SU-DHL-6 (cell line): Measurements from ENCODE around the gene BAIAP3.

Source experiments
- H2AFZ ChIP-seq: fragments of 200-600 bp; sonication (generic); 2 replicates; pipeline ENCODE4 v1.6.1; 2014; ENCODE audit warnings: low read depth, mild to moderate bottlenecking, moderate library complexity, mixed read lengths, antibody characterized with exemption, low read length; ENCODE audit not compliant: severe bottlenecking
- H3F3A ChIP-seq: fragments of 200-600 bp; shearing (Covaris generic); 2 replicates; pipeline ENCODE4 v1.6.0; 2016; ENCODE audit warnings: antibody characterized with exemption, mild to moderate bottlenecking; ENCODE audit not compliant: insufficient read depth
- H3K27ac ChIP-seq: fragments of 200-600 bp; sonication (generic); 2 replicates; pipeline ENCODE4 v1.5.1; 2016; ENCODE audit warnings: low read depth, mild to moderate bottlenecking, low read length, moderate library complexity, mixed read lengths
- H3K27me3 ChIP-seq: fragments of 200-600 bp; sonication (generic), shearing (Covaris generic); 2 replicates; pipeline ENCODE4 v1.6.0; 2014; ENCODE audit warnings: mild to moderate bottlenecking, low read length
- H3K36me3 ChIP-seq: fragments of 200-600 bp; sonication (generic); 2 replicates; pipeline ENCODE4 v1.6.1; 2014; ENCODE audit warnings: mild to moderate bottlenecking, low read length, mixed read lengths
- H3K4me2 ChIP-seq: fragments of 300-600, 200-600 bp; shearing (Covaris generic), sonication (generic); 2 replicates; pipeline ENCODE4 v1.6.0; 2014; ENCODE audit warnings: low read length, low read depth, mild to moderate bottlenecking; ENCODE audit not compliant: poor library complexity, severe bottlenecking
- H3K4me3 ChIP-seq: fragments of 200-600 bp; sonication (generic); 2 replicates; pipeline ENCODE4 v1.5.1; 2014; ENCODE audit warnings: antibody characterized with exemption, low read length, mild to moderate bottlenecking, mixed read lengths; ENCODE audit not compliant: insufficient read depth, poor library complexity, severe bottlenecking
- H3K79me2 ChIP-seq: fragments of 200-600 bp; sonication (generic); 2 replicates; pipeline ENCODE4 v1.6.1; 2014; ENCODE audit warnings: mild to moderate bottlenecking, low read length, moderate library complexity; ENCODE audit not compliant: insufficient read depth
- H3K9ac ChIP-seq: fragments of 200-600 bp; sonication (generic); 2 replicates; pipeline ENCODE4 v1.7.0; 2014; ENCODE audit warnings: mild to moderate bottlenecking, low read length
- H3K9me2 ChIP-seq: fragments of 200-600 bp; sonication (generic); replicated peaks from 2 replicates; pipeline ENCODE4 v1.6.1; 2014; ENCODE audit warnings: low read length; ENCODE audit not compliant: insufficient read depth
- H3K9me3 ChIP-seq: fragments of 200-600 bp; sonication (generic); 2 replicates; pipeline ENCODE4 v1.6.1; 2014; ENCODE audit warnings: low read length, mixed read lengths; ENCODE audit not compliant: insufficient read depth
- H4K20me1 ChIP-seq: fragments of 200-600 bp; sonication (generic); 2 replicates; pipeline ENCODE4 v1.6.1; 2014; ENCODE audit warnings: low read depth, mild to moderate bottlenecking, antibody characterized with exemption, low read length, moderate library complexity, mixed read lengths
- EZH2phosphoT487 ChIP-seq: fragments of 200-600 bp; sonication (generic), shearing (Covaris generic); conservative IDR thresholded peaks from 2 replicates; pipeline ENCODE4 v1.6.1; 2018; ENCODE audit warnings: mild to moderate bottlenecking, antibody characterized with exemption, low read length, moderate library complexity, mixed read lengths
- TF ChIP-seq, protein P1 (sequence below): fragments of 200-600 bp; sonication (generic); IDR thresholded peaks from one replicate; pipeline ENCODE4 v1.5.1; 2017; ENCODE audit warnings: antibody characterized with exemption, mild to moderate bottlenecking, low read length, moderate library complexity; ENCODE audit not compliant: insufficient read depth, poor library complexity, severe bottlenecking

Gene BAIAP3

GRCh38 chr16:1345651-1346421 lies 12.4 kb downstream of the BAIAP3 start:
- 0 out of 2 replicates have a peak, but pooled peaks cover 1% of the 10 kb centered on the region for H3K79me2 ChIP-seq
- H3K9me3 ChIP-seq, result no peaks in the 10 kb centered on the region
- no peak overlapping the region for H2AFZ ChIP-seq
- H3K9ac ChIP-seq, result no peak overlapping the region
- H3K36me3 ChIP-seq, result no peaks in the 10 kb centered on the region
- no peaks in the 10 kb centered on the region for H3F3A ChIP-seq
- H3K4me2 ChIP-seq, result no peak overlapping the region
- H3K27ac ChIP-seq, result no peak overlapping the region
- TF ChIP-seq, protein P1, sequence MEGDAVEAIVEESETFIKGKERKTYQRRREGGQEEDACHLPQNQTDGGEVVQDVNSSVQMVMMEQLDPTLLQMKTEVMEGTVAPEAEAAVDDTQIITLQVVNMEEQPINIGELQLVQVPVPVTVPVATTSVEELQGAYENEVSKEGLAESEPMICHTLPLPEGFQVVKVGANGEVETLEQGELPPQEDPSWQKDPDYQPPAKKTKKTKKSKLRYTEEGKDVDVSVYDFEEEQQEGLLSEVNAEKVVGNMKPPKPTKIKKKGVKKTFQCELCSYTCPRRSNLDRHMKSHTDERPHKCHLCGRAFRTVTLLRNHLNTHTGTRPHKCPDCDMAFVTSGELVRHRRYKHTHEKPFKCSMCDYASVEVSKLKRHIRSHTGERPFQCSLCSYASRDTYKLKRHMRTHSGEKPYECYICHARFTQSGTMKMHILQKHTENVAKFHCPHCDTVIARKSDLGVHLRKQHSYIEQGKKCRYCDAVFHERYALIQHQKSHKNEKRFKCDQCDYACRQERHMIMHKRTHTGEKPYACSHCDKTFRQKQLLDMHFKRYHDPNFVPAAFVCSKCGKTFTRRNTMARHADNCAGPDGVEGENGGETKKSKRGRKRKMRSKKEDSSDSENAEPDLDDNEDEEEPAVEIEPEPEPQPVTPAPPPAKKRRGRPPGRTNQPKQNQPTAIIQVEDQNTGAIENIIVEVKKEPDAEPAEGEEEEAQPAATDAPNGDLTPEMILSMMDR, result no peak
- no peak for TF ChIP-seq EZH2phosphoT487
- H4K20me1 ChIP-seq, result no peaks in the 10 kb centered on the region
- no peak overlapping the region for H3K4me3 ChIP-seq
- no peaks in the 10 kb centered on the region for H3K27me3 ChIP-seq
- no peaks in the 10 kb centered on the region for H3K9me2 ChIP-seq

GRCh38 chr16:1346422-1347285 lies 13.2 kb downstream of the BAIAP3 start:
- Histone ChIP-seq H3K79me2 (0 out of 2 replicates have a peak, but pooled peaks cover 6% of the 10 kb centered on the region), H3K9ac (no peak overlapping the region), H2AFZ (no peak overlapping the region), H3K27ac (no peak overlapping the region), H4K20me1 (no peaks in the 10 kb centered on the region), H3K27me3 (no peaks in the 10 kb centered on the region), H3K9me3 (no peaks in the 10 kb centered on the region), H3K9me2 (no peaks in the 10 kb centered on the region), H3K4me2 (no peak overlapping the region), H3K36me3 (no peaks in the 10 kb centered on the region), H3K4me3 (no peak overlapping the region), H3F3A (no peaks in the 10 kb centered on the region)
- TF ChIP-seq, protein P1, result no peak
- TF ChIP-seq EZH2phosphoT487, result no peak

GRCh38 chr16:1347286-1347855 lies 13.9 kb downstream of the BAIAP3 start:
- no peaks in the 10 kb centered on the region for H4K20me1 ChIP-seq
- H3K4me3 ChIP-seq, result no peak overlapping the region
- no peaks in the 10 kb centered on the region for H3K27me3 ChIP-seq
- H3K9me2 ChIP-seq, result no peaks in the 10 kb centered on the region
- no peaks in the 10 kb centered on the region for H3K9me3 ChIP-seq
- H3K27ac ChIP-seq, result no peak overlapping the region
- H3K36me3 ChIP-seq, result no peaks in the 10 kb centered on the region
- H3K4me2 ChIP-seq, result no peak overlapping the region
- no peaks in the 10 kb centered on the region for H3F3A ChIP-seq
- H3K79me2 ChIP-seq, result peaks cover 10% of the 10 kb centered on the region
- no peak overlapping the region for H2AFZ ChIP-seq
- no peak for TF ChIP-seq EZH2phosphoT487
- TF ChIP-seq, protein P1, result no peak
- no peak overlapping the region for H3K9ac ChIP-seq
